Left forelimb (tissue), 1 donor: ENCODE measurements around the gene MTHFD1.

ENCODE experiments used
- DNase-seq: peaks from one replicate; pipeline ENCODE4 v3.0.0-alpha.2; 2018; ENCODE audit warnings: low spot score

The MTHFD1 gene

GRCh38 chr14:64447876-64448670 is 59.9 kb downstream of the MTHFD1 start:
- no peak for DNase-seq

- DNase-seq = no peak
These were observed 62.1 kb downstream of the MTHFD1 start for GRCh38 chr14:64450255-64450654.

- DNase-seq = no peak
These were observed 66.5 kb downstream of the MTHFD1 start for GRCh38 chr14:64454671-64455070.

- DNase-seq = no peak
These were observed 71.4 kb downstream of the MTHFD1 start for GRCh38 chr14:64459405-64460136.

- no peak for DNase-seq
These were observed 73.1 kb downstream of the MTHFD1 start for GRCh38 chr14:64461221-64461620.

GRCh38 chr14:64463195-64463594 is 75.0 kb downstream of the MTHFD1 start:
- no peak for DNase-seq

- DNase-seq = no peak
These were observed 75.7 kb downstream of the MTHFD1 start for GRCh38 chr14:64463873-64464272.

- no peak for DNase-seq
These were observed 76.5 kb downstream of the MTHFD1 start for GRCh38 chr14:64464651-64465050.

GRCh38 chr14:64465191-64465822 is 77.2 kb downstream of the MTHFD1 start, which contains the start of gene AKAP5:
TSS of gene AKAP5 (plus strand) at chr14:64465499. CDS start at chr14:64468395, 2,896 bp downstream.
- peak; percentile 78 for DNase-seq

GRCh38 chr14:64465831-64466554 is 77.8 kb downstream of the MTHFD1 start:
- peak; percentile 68 for DNase-seq

GRCh38 chr14:64467101-64467500 is 78.9 kb downstream of the MTHFD1 start:
- DNase-seq = no peak

- DNase-seq = no peak
These were observed 79.4 kb downstream of the MTHFD1 start for GRCh38 chr14:64467566-64467965.

GRCh38 chr14:64468451-64468850 is 80.3 kb downstream of the MTHFD1 start:
- no peak for DNase-seq

GRCh38 chr14:64474041-64474440 is 85.9 kb downstream of the MTHFD1 start:
- no peak for DNase-seq

- DNase-seq = no peak
These were observed 86.5 kb downstream of the MTHFD1 start for GRCh38 chr14:64474698-64475097.

GRCh38 chr14:64475585-64476273 is 87.6 kb downstream of the MTHFD1 start:
- no peak for DNase-seq

- DNase-seq = no peak
These were observed 88.3 kb downstream of the MTHFD1 start for GRCh38 chr14:64476438-64476837.

GRCh38 chr14:64478634-64479250 is 90.6 kb downstream of the MTHFD1 start:
- DNase-seq = no peak

- DNase-seq = no peak
These were observed 100.5 kb downstream of the MTHFD1 start for GRCh38 chr14:64488590-64489099.

- DNase-seq = no peak
These were observed 103.5 kb downstream of the MTHFD1 start for GRCh38 chr14:64491637-64492036.

GRCh38 chr14:64493455-64493854 is 105.3 kb downstream of the MTHFD1 start:
- no peak for DNase-seq
